Stimulated activated naive CD4-positive, alpha-beta T cell (primary cell): Measurements from ENCODE around the gene AXDND1.
"Not testable (repeated sequence)": the region's sequence is repeated elsewhere in the genome, so short reads cannot be mapped to it uniquely, and the experiment has no call there.

ENCODE experiments used
- DNase-seq, 6 experiments: peaks; one replicate each; lab custom pipeline; 2025; lab: John Stamatoyannopoulos, UW

Gene AXDND1

DNA sequence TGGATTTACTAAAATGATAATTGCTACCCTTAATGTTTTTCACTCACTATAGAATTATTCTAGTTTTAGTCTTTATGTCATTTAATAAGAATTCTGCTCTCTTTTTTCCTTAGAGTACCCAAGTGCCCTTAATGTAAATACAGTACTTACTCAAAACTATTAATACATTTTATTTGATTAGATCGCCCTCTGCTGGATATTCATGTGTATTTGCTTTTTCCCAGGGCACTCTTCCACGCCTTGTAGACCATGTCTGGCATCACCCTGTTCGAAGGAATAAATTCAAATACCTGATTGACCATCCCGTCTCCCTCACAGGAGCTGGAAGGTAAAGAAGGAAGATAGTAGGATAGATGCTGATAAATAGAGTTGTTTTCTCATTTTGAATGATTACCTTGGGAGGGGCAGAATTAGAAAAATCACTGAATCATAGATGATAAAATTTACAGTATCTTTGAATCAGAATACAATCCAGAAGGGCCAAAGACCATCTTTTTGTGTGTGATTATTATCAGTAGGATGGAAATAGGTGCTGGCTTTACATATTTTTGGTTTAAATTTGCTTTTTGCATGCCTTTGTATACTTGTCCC, 4.1 kb downstream of the AXDND1 start:
- DNase-seq: peak in 5 of 6 experiments; percentile 1 to 80 (median 47)

- DNase-seq: no peak
Observed at GRCh38 chr1:179372160-179372559, 6.4 kb downstream of the AXDND1 start.

- DNase-seq: no peak
Observed at GRCh38 chr1:179376223-179376622, 10.5 kb downstream of the AXDND1 start.

DNA sequence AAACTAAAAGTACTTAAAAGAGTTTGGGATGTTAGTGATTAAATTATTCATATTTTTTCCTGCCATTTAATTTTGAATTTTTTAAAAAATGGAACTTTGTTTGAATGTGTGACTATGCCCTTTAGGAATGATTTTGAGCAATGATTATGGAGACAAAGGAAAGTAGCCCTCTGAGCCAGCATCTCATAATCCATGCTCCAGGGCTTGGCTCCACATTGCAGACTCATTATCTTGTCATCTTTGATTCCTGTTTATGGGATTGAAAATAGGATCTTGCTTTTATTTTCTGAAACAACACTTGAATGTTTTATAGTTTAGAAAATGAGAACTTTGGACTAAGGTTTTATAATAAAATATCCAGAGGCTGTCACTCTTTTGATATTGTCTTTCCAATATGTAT, 14.5 kb downstream of the AXDND1 start:
- DNase-seq: no peak

DNA sequence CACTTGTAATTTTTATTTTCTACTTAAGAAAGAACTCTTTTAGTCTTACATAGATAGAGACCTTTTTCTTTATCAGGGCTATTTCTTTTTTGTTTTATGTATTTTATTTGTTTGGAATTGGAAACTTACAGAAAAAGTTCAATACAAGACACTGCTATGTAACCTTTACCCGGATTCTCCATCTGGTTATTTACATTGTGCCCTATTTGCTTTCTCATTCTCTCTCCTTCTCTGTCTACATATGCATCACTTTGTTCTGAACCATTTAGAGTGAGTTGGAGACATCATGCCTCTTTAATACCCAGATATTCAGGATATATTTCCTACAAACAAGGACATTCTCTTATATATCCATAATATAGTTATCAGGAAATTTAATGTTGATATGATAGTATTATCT, 18.3 kb downstream of the AXDND1 start:
- no peak for DNase-seq

- DNase-seq: no peak
Observed at GRCh38 chr1:179385510-179385909, 19.7 kb downstream of the AXDND1 start.

DNA sequence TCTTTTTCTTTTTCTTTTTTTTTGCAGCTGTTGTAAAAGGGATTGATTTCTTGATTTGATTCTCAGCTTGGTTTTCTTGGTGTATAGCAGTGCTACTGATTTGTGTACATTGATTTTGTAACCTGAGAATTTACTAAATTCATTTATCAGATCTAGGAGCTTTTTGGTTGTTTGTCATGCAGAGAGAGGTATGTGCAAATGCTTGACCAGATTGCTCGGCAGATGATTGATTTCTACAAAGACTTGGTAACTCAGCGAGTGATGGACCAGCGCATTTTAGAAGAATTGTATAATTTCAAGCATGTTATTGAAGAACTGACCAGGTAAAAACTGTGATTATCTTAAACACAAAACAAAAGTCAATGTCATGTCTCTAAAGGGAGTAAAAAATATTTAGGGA, 27.9 kb downstream of the AXDND1 start:
- no peak for DNase-seq

GRCh38 chr1:179399399-179399798, 33.6 kb downstream of the AXDND1 start:
- DNase-seq: not testable (repeated sequence)

DNA sequence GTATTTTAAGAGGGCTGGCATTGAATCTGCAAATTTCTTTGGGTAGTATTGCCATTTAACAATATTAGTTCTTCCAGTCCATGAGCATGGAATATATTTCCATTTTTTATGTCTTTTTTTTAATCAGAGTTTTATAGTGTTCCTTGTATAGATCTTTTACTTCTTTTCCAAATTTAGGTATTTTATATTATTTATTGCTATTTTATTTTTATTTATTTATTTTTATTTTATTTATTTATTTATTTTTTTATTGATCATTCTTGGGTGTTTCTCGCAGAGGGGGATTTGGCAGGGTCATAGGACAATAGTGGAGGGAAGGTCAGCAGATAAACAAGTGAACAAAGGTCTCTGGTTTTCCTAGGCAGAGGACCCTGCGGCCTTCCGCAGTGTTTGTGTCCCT, 52.0 kb downstream of the AXDND1 start:
- not testable (repeated sequence) for DNase-seq

- DNase-seq: not testable (repeated sequence)
Observed at GRCh38 chr1:179418706-179419105, 52.9 kb downstream of the AXDND1 start.

DNA sequence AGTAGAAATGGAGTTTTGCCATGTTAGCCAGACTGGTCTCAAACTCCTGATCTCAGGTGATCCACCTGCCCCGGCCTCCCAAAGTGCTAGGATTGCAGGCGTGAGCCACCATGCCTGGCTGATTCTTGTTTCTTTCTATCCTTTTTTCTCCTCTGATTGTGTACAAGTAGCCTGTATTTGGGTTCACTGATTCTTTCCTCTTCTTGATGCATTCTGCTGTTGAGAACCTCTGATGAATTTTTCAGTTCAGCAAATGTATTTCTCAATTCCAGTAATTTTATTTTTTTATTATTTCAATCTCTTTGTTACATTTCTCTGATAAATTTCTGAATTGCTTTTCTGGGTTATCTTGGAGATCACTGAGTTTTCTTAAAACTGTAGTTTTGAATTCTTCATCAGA, 58.8 kb downstream of the AXDND1 start:
- DNase-seq: no peak

- DNase-seq: no peak
Observed at GRCh38 chr1:179425186-179425585, 59.4 kb downstream of the AXDND1 start.

- no peak for DNase-seq
Observed at GRCh38 chr1:179437171-179437570, 71.4 kb downstream of the AXDND1 start.

DNA sequence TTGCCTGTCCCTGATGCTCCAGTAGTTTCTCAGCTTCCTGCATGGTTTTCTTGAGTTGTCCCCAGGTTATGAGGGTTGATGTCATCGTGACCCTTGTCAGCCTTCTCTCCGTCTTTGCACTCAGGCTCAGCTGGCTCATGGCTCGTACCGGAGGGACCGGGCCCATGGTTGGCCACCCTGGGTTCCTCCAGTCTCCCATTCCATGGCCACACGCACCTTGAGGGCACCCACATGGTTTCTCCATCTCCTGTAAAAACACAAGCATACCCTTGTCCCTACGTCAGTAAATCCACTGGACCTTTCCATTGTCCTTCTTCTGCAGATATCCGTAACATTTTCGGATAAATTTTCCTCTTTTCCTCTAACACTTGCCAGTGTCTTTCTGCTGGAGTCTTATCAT, 73.9 kb downstream of the AXDND1 start:
- not testable (repeated sequence) for DNase-seq

GRCh38 chr1:179440301-179440700, 74.5 kb downstream of the AXDND1 start:
- DNase-seq: not testable (repeated sequence)

DNA sequence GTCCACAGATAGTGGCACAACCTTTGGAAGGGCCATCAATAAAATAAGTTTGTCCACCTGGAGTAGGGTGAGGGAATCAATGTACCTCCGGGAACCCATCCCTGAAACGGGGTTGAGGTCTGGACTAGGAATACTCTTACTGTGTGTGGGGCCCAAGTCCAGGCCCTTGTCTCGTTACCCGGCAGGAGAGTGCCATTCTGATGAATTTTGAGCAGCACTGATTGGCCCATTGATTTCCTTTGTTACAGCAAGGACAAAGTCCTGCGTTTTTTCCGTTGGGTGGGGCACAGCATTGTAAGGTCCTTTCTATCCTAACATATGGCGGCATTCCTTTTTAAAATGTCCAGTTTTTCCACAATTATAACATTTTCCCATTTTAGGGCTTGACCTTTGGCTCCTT, 75.2 kb downstream of the AXDND1 start:
- no peak for DNase-seq

DNA sequence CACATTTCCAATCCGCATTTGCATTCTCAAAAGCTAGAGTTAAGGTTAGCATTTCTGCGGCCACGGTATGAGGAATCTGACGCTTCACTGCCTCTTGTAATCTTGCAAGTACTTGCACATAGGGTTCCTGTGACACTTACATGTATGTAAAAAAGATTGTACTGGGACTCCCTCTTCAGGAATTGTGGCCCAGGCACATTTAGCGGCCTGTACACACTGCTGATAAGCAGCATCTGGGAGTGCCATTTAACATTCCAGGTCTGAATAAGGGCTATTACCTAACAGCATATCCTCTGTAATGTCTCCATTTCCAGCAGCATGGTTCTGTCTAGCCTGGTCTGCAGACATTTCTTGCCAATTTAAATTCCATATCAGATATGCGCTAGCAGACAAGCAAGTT, 75.7 kb downstream of the AXDND1 start:
- DNase-seq: no peak

DNA sequence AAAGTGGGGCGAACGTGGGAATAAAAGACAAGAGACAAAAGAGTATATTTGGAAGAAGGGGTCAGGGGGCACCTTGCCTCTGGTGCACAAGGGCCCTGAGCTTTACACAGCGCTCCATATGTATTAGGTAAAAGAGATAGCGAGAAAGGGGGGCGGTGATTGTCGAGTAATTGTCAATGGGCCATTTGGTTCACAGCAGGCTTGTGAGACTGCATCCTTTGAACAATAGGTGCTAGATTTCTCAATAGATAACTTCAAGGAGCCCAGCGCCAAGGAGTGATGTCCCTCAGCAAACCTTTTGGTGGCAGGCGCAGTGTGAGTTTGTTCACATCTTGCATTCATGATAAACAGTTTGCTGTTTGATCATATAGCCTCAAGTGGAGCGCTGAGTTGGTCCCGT, 77.1 kb downstream of the AXDND1 start:
- not testable (repeated sequence) for DNase-seq

- no peak for DNase-seq
Observed at GRCh38 chr1:179445593-179445992, 79.8 kb downstream of the AXDND1 start.

- DNase-seq: peak in 1 of 6 experiments; percentile 1
Observed at GRCh38 chr1:179447489-179447888, 81.7 kb downstream of the AXDND1 start.

GRCh38 chr1:179448437-179449149, 82.8 kb downstream of the AXDND1 start:
- no peak for DNase-seq

- not testable (repeated sequence) for DNase-seq
Observed at GRCh38 chr1:179459606-179460206, 93.9 kb downstream of the AXDND1 start.

- not testable (repeated sequence) for DNase-seq
Observed at GRCh38 chr1:179465661-179466060, 99.9 kb downstream of the AXDND1 start.
